B cell (primary cell): ENCODE results near the gene RTN4RL2. TPM values are rescaled to one million over a fixed set of nuclear protein-coding genes. Genes with fewer than 3 reads are reported as not detected.

ENCODE experiments used
- ATAC-seq: fragments of 200-7000 bp; cut with Tn5 transposase; one replicate; pipeline ENCODE4 v1.10.0; 2021; ENCODE audit warnings: low read depth, mild to moderate bottlenecking, moderate number of reproducible peaks, moderate library complexity
- CTCF ChIA-PET: fragments of 350-600 bp; sonication (Branson Sonifier 250); formaldehyde crosslinking; loops from one replicate; lab custom pipeline; 2021; ENCODE audit warnings: antibody characterized with exemption, inconsistent platforms; lab: Charles Lee
- POLR2A ChIA-PET: fragments of 350-600 bp; sonication (Branson Sonifier 250); formaldehyde crosslinking; loops from one replicate; lab custom pipeline; 2021; ENCODE audit warnings: antibody characterized with exemption; lab: Charles Lee
- DNase-seq: peaks from one replicate; pipeline ENCODE4 v3.0.0; 2013
- H2AFZ ChIP-seq: 2 replicates; pipeline ENCODE4 v1.6.1; 2012; ENCODE audit warnings: mild to moderate bottlenecking, low read depth, low read length; ENCODE audit not compliant: insufficient read depth, poor library complexity, severe bottlenecking
- H3K27ac ChIP-seq, 2 donors: 1 replicate in 1 of 2; 2 replicates in 1 of 2; pipeline ENCODE4 v1.5.1; 2012 to 2013; ENCODE audit warnings: low read length in 2 of 2, mild to moderate bottlenecking in 2 of 2, moderate library complexity in 1 of 2
- H3K27me3 ChIP-seq, 4 experiments: fragments of 200-600 bp in 1 of 4; sonication (generic) in 1 of 4; replicated peaks in 1 of 4; 1 replicate in 2 of 4; 2 replicates in 2 of 4; pipeline versions ENCODE4 v1.6.1 to v1.7.0; 2013 to 2016; ENCODE audit warnings: low read length in 3 of 4, mild to moderate bottlenecking in 2 of 4, mixed read lengths in 1 of 4, moderate library complexity in 1 of 4; ENCODE audit not compliant: insufficient read depth in 4 of 4, control insufficient read depth in 3 of 4; ENCODE audit errors: control extremely low read depth in 1 of 4
- H3K36me3 ChIP-seq, 2 experiments: replicated peaks in 1 of 2; 1 replicate in 1 of 2; 2 replicates in 1 of 2; pipeline versions ENCODE4 v1.6.1 to v1.7.1; 2013; ENCODE audit warnings: low read length in 1 of 2; ENCODE audit not compliant: insufficient read depth in 2 of 2, control insufficient read depth in 1 of 2; ENCODE audit errors: control extremely low read depth in 1 of 2, extremely low read depth in 1 of 2
- H3K4me1 ChIP-seq, 2 donors: fragments of 200-600 bp in 1 of 2; sonication (generic) in 1 of 2; 1 replicate in 1 of 2; 2 replicates in 1 of 2; pipeline versions ENCODE4 v1.5.1 to v1.6.1; 2013 to 2017; ENCODE audit warnings: low read length in 2 of 2; ENCODE audit not compliant: control insufficient read depth in 2 of 2, insufficient read depth in 2 of 2
- H3K4me2 ChIP-seq: replicated peaks from 2 replicates; pipeline ENCODE3; 2012; ENCODE audit warnings: mild to moderate bottlenecking, low read depth, low read length; ENCODE audit not compliant: poor library complexity, severe bottlenecking
- H3K4me3 ChIP-seq, 5 experiments: fragments of 200-600 bp in 1 of 5; sonication (generic) in 1 of 5; 1 replicate in 3 of 5; 2 replicates in 2 of 5; pipeline versions ENCODE4 v1.5.1 to v1.7.0; 2011 to 2016; ENCODE audit warnings: low read length in 4 of 5, mild to moderate bottlenecking in 4 of 5, low read depth in 2 of 5, control low read depth in 1 of 5, moderate library complexity in 1 of 5; ENCODE audit not compliant: insufficient read depth in 1 of 5; ENCODE audit errors: control extremely low read depth in 1 of 5, extremely low read depth in 1 of 5
- H3K79me2 ChIP-seq: fragments of 200-600 bp; sonication (generic); one replicate; pipeline ENCODE4 v1.6.0; 2016; ENCODE audit warnings: low read length; ENCODE audit not compliant: control insufficient read depth, insufficient read depth
- H3K9ac ChIP-seq: fragments of 200-600 bp; sonication (generic); 2 replicates; pipeline ENCODE4 v1.6.1; 2017; ENCODE audit warnings: mild to moderate bottlenecking, low read length, moderate library complexity
- H3K9me3 ChIP-seq, 3 donors: one replicate each; pipeline versions ENCODE4 v1.6.1 to v1.7.1; 2013; ENCODE audit warnings: low read length in 2 of 3; ENCODE audit not compliant: control insufficient read depth in 2 of 3, insufficient read depth in 1 of 3; ENCODE audit errors: control extremely low read depth in 1 of 3
- H4K20me1 ChIP-seq: 2 replicates; pipeline ENCODE4 v1.6.0; 2012; ENCODE audit warnings: mild to moderate bottlenecking, low read length; ENCODE audit not compliant: insufficient read depth, control insufficient read depth, poor library complexity, severe bottlenecking
- H3K27ac Mint-ChIP-seq: one replicate; pipeline ENCODE4 v1.8.0; 2021; ENCODE audit warnings: mixed read lengths
- H3K27me3 Mint-ChIP-seq: one replicate; pipeline ENCODE4 v1.8.0; 2021; ENCODE audit warnings: mixed read lengths
- H3K4me1 Mint-ChIP-seq: one replicate; pipeline ENCODE4 v1.8.0; 2021; ENCODE audit warnings: mixed read lengths
- H3K4me3 Mint-ChIP-seq: one replicate; pipeline ENCODE4 v1.8.0; 2021; ENCODE audit warnings: mixed read lengths
- H3K9me3 Mint-ChIP-seq: one replicate; pipeline ENCODE4 v1.8.0; 2022; ENCODE audit warnings: mixed read lengths; ENCODE audit not compliant: insufficient read depth
- EZH2 ChIP-seq: IDR thresholded peaks from 2 replicates; pipeline ENCODE4 v1.6.1; 2012; ENCODE audit warnings: borderline replicate concordance, low read depth, mild to moderate bottlenecking, moderate library complexity, low read length; ENCODE audit not compliant: insufficient read depth, poor library complexity, severe bottlenecking
- WGBS: methylation state at CpG from one replicate; pipeline ENCODE4 v1.1.5; 2013; ENCODE audit warnings: missing lambda C conversion rate; ENCODE audit not compliant: insufficient coverage; 5-methylcytosine and 5-hydroxymethylcytosine counted together
- intact Hi-C: fragments of 100-400 bp; cut with micrococcal nuclease; formaldehyde crosslinking; loops from one replicate; pipeline ENCODE4 v1.10.0; 2022
- polyA plus RNA-seq: library from polyadenylated mRNA; depleted of rRNA; stranded (reverse); fragments of >200 nt; gene quantifications from 2 replicates; pipeline ENCODE4 v1.2.3, GENCODE V29; 2012
- total RNA-seq, 2 donors: library from RNA; stranded (reverse); fragments of 120-200 nt in 1 of 2; gene quantifications; 1 replicate in 1 of 2; 2 replicates in 1 of 2; pipeline versions ENCODE4 v1.2.3 to v1.2.4, GENCODE V29; 2013 to 2022
- TF ChIP-seq, protein P1 (sequence below): fragments of 200-600 bp; IDR thresholded peaks from one replicate; pipeline ENCODE4 v1.8.0; 2022; ENCODE audit warnings: antibody characterized with exemption, mild to moderate bottlenecking

RTN4RL2 gene
- total and polyA plus RNA-seq, 2 donors (not counting 1 experiment from before 2014, with no cell fraction given), result 0.12 to 0.13 TPM

- Mint-ChIP-seq H3K4me3 (peak overlapping the region; percentile 91), H3K9me3 (no peaks in the 10 kb centered on the region), H3K27ac (peak overlapping the region; percentile 85), H3K27me3 (no peaks in the 10 kb centered on the region), H3K4me1 (peaks cover 36% of the 10 kb centered on the region)
- peaks cover 28 to 33% of the 10 kb centered on the region in 2 donors for H3K4me1 ChIP-seq
- peaks cover 0 to 4% (median 0%) of the 10 kb centered on the region in 3 donors for H3K9me3 ChIP-seq
- CTCF ChIA-PET, result interaction anchor here (4.2 kb wide), 1 partner anchor 34 kb away, joined by 22 read pairs; no protein-coding TSS in a partner anchor
- H3K27ac ChIP-seq, result peak overlapping the region in 1 of 2 donors; percentile 50
- intact Hi-C loops, result loop anchor here (2.0 kb wide), 1 partner anchor 33 kb away; no protein-coding TSS in a partner anchor
- H3K27me3 ChIP-seq, result no peaks in the 10 kb centered on the region
- DNase-seq (no peak), ATAC-seq (no peak)
- POLR2A ChIA-PET, result no interaction called here
- H3K4me2 ChIP-seq, result peak overlapping the region; percentile 96
- peaks cover 0 to 4% of the 10 kb centered on the region in 2 experiments for H3K36me3 ChIP-seq
- H3K79me2 ChIP-seq, result peaks cover 10% of the 10 kb centered on the region
- no peak overlapping the region for H3K4me3 ChIP-seq
- TF ChIP-seq, protein P1, sequence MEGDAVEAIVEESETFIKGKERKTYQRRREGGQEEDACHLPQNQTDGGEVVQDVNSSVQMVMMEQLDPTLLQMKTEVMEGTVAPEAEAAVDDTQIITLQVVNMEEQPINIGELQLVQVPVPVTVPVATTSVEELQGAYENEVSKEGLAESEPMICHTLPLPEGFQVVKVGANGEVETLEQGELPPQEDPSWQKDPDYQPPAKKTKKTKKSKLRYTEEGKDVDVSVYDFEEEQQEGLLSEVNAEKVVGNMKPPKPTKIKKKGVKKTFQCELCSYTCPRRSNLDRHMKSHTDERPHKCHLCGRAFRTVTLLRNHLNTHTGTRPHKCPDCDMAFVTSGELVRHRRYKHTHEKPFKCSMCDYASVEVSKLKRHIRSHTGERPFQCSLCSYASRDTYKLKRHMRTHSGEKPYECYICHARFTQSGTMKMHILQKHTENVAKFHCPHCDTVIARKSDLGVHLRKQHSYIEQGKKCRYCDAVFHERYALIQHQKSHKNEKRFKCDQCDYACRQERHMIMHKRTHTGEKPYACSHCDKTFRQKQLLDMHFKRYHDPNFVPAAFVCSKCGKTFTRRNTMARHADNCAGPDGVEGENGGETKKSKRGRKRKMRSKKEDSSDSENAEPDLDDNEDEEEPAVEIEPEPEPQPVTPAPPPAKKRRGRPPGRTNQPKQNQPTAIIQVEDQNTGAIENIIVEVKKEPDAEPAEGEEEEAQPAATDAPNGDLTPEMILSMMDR, result no peak
- H4K20me1 ChIP-seq, result no peaks in the 10 kb centered on the region
- H3K9ac ChIP-seq, result peak overlapping the region; percentile 20
- H2AFZ ChIP-seq, result peak overlapping the region; percentile 59
- 74% methylated on average over 8 of the region's 9 CpGs for whole genome bisulfite sequencing
These were observed 36.1 kb upstream of the RTN4RL2 start for GRCh38 chr11:57424137-57424791.

- TF ChIP-seq, protein P1, result no peak
- no peak for TF ChIP-seq EZH2
- Histone ChIP-seq H3K9ac (peak overlapping the region; percentile 20), H3K4me2 (peak overlapping the region; percentile 96), H3K4me3 (peak overlapping the region in 1 of 5 experiments; percentile 3), H3K4me1 (peaks cover 28 to 33% of the 10 kb centered on the region in 2 donors), H3K79me2 (peaks cover 10% of the 10 kb centered on the region), H2AFZ (peak overlapping the region; percentile 59), H3K36me3 (peaks cover 0 to 4% of the 10 kb centered on the region in 2 experiments), H3K27ac (peak overlapping the region in 1 of 2 donors; percentile 50), H3K9me3 (peaks cover 0 to 4% (median 0%) of the 10 kb centered on the region in 3 donors), H3K27me3 (no peaks in the 10 kb centered on the region), H4K20me1 (no peaks in the 10 kb centered on the region)
- peak overlapping the region; percentile 85 for H3K27ac Mint-ChIP-seq
- ATAC-seq (peak; percentile 71), DNase-seq (peak; percentile 76)
- H3K4me3 Mint-ChIP-seq, result peak overlapping the region; percentile 91
- H3K9me3 Mint-ChIP-seq, result no peaks in the 10 kb centered on the region
- peaks cover 36% of the 10 kb centered on the region for H3K4me1 Mint-ChIP-seq
- intact Hi-C loops, result loop anchor here (2.0 to 5.0 kb wide), 2 partner anchors 32 to 88 kb away; partner anchors contain the start of genes P2RX3 and SSRP1
- POLR2A ChIA-PET, result no interaction called here
- H3K27me3 Mint-ChIP-seq, result no peaks in the 10 kb centered on the region
- CTCF ChIA-PET, result interaction anchor here (4.2 kb wide), 1 partner anchor 33 kb away, joined by 22 read pairs; no protein-coding TSS in a partner anchor
- 11% methylated on average over 15 of the region's 15 CpGs for WGBS
These were observed 35.4 kb upstream of the RTN4RL2 start for GRCh38 chr11:57424792-57425564.
